ENCODE results near the gene FHOD1.

- TF ChIP-seq, protein P1, sequence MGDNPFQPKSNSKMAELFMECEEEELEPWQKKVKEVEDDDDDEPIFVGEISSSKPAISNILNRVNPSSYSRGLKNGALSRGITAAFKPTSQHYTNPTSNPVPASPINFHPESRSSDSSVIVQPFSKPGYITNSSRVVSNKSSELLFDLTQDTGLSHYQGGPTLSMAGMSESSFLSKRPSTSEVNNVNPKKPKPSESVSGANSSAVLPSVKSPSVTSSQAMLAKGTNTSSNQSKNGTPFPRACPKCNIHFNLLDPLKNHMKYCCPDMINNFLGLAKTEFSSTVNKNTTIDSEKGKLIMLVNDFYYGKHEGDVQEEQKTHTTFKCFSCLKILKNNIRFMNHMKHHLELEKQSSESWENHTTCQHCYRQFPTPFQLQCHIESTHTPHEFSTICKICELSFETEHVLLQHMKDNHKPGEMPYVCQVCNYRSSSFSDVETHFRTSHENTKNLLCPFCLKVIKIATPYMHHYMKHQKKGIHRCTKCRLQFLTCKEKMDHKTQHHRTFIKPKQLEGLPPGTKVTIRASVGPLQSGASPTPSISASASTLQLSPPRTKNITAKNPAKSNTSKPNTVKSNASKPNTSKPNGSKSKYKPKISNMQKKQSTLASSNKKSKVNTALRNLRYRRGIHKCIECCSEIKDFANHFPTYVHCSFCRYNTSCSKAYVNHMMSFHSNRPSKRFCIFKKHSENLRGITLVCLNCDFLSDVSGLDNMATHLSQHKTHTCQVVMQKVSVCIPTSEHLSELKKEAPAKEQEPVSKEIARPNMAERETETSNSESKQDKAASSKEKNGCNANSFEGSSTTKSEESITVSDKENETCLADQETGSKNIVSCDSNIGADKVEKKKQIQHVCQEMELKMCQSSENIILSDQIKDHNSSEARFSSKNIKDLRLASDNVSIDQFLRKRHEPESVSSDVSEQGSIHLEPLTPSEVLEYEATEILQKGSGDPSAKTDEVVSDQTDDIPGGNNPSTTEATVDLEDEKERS (CRISPR knock-in tag; IDR thresholded peaks at IDR 0.05), result no peak
- TF ChIP-seq ZNF230 (CRISPR knock-in tag; IDR thresholded peaks at IDR 0.05) (no peak), FOXA1 (IDR thresholded peaks at IDR 0.05) (no peak), FOXA1 (CRISPR knock-in tag; IDR thresholded peaks at IDR 0.05) (no peak), POLR2A (IDR thresholded peaks at IDR 0.05; ENCODE audit: insufficient read depth in 1 of 2, low read depth in 2 of 2, low read length in 2 of 2) (no peak), MAFF (IDR thresholded peaks at IDR 0.05; ENCODE audit: low read depth, low read length) (no peak), TOE1 (CRISPR knock-in tag; IDR thresholded peaks at IDR 0.05) (no peak)
- TF ChIP-seq, protein P2, sequence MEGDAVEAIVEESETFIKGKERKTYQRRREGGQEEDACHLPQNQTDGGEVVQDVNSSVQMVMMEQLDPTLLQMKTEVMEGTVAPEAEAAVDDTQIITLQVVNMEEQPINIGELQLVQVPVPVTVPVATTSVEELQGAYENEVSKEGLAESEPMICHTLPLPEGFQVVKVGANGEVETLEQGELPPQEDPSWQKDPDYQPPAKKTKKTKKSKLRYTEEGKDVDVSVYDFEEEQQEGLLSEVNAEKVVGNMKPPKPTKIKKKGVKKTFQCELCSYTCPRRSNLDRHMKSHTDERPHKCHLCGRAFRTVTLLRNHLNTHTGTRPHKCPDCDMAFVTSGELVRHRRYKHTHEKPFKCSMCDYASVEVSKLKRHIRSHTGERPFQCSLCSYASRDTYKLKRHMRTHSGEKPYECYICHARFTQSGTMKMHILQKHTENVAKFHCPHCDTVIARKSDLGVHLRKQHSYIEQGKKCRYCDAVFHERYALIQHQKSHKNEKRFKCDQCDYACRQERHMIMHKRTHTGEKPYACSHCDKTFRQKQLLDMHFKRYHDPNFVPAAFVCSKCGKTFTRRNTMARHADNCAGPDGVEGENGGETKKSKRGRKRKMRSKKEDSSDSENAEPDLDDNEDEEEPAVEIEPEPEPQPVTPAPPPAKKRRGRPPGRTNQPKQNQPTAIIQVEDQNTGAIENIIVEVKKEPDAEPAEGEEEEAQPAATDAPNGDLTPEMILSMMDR (CRISPR knock-in tag; IDR thresholded peaks at IDR 0.05), result peak; percentile 75
Measured at GRCh38 chr16:67278773-67279295, 31.6 kb upstream of the FHOD1 start.
